Measurements from ENCODE around the gene KCNH6.

DNA sequence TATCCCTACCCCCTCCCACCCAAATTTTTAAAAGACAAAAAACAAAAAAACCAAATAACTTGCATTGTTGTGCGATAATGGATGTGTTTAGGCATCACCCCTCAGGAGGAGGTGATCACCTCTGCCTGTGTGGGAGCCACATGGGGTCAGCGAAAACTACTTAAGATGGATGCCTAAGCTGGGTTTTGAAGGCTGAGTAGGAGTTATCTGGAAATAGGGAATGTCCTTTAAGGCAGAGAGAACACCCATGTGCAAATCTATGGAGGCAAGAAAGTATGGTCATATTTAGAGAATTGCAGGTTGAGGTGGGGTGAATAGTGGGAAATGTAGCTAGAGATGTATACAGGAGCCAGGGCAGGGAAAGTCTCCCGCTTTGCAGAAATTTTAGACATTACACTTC is 72.0 kb downstream of the KCNH6 start:
- TF ChIP-seq POLR2A (IDR thresholded peaks at IDR 0.05; ENCODE audit: low read depth, low read length) (no peak), POLR2AphosphoS5 (IDR thresholded peaks at IDR 0.05; ENCODE audit: low read depth, low read length) (no peak), TAF1 (IDR thresholded peaks at IDR 0.05; ENCODE audit: borderline replicate concordance, low read depth, low read length) (no peak)
